ENCODE data around the gene DYNLT4. TPM values are rescaled to one million over a fixed set of nuclear protein-coding genes. Genes with fewer than 3 reads are reported as not detected.
"Not testable (repeated sequence)": the region's sequence is repeated elsewhere in the genome, so short reads cannot be mapped to it uniquely, and the experiment has no call there.

Gene DYNLT4
- total RNA-seq, 1 experiment from 2014 or later: not detected

- in situ Hi-C loops (cut with HindIII; ENCODE audit: low pct_unique_long_range_greater_than_20kb, low sequenced_read_pairs): no loop called here
- no peak for DNase-seq (ENCODE audit: low read depth, low spot score)
Measured at GRCh38 chr1:44802306-44803061, 4.7 kb downstream of the DYNLT4 start.

DNA sequence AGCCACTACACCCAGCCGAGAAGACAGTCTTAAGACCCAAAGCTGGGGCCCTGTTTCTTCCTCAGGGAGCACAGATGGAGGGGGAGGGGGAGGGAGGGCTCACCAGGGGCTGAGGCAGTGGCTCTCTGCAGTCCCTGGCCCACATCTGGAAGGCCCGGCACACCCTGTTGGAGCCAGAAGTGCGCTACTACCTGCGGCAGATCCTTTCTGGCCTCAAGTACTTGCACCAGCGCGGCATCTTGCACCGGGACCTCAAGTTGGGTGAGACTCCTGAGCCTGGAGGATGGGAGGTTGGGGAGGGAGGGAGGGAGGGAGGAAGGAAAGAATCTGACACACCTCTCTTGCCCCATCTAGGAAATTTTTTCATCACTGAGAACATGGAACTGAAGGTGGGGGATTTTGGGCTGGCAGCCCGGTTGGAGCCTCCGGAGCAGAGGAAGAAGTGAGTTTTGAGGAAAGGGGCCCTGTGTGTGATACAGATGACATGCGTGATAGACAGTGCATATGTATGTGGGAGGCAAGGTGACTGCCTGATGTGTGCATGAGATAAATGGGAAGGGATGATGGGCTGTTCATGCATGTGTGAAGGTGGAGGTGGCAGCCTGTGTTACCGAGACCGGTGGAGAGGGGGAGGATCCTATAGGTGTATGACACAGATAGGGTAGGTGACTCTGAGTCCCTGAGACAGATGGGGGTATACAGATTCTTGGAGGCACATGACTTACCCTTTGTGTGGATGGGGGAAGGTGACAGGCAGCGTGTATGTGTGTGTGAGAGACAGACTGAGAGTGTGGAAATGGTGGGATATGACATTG is 5.5 kb downstream of the DYNLT4 start:
- DNase-seq (ENCODE audit: low read depth, low spot score): no peak
- in situ Hi-C loops (cut with HindIII; ENCODE audit: low pct_unique_long_range_greater_than_20kb, low sequenced_read_pairs): no loop called here

DNA sequence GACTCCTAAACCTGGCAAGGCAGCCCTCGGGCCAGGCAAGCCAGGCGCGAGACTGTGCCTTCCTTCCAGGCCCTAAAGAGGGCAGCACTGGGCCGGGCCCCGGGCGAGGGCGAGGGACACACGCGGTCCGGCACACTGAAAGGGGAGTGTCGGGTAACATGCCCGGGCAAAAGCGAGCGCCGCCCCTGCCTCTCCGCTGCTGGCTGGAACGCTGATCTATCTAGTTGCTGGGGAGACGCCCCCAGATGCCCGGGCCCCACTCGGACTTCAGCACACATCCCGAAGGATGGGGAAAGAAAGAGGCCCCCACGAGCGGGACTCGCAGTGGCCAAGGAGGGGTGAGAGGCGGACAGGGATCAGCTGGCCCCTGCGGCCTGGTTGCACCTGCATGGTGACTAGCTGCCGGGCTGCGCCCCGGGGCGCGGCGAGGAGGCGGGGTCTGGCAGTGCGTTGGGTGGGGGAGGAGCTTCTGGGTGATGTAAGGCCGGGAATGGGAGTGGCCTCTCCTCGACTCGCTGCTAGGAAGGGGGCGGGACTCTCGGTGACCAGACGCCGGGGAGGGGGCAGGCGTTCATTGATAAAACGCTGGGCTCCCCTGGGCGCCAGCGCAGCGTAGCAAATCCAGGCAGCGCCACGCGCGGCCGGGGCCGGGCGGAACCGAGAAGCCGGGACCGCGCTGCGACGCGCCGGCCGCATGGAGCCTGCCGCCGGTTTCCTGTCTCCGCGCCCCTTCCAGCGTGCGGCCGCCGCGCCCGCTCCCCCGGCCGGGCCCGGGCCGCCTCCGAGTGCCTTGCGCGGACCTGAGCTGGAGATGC is 7.2 kb downstream of the DYNLT4 start, which contains the start of gene PLK3:
PLK3 (plus strand) TSS at position 608 of the 815 bp plus-strand sequence; CDS start at position 695, 87 bp downstream.
- in situ Hi-C loops (cut with HindIII; ENCODE audit: low pct_unique_long_range_greater_than_20kb, low sequenced_read_pairs): no loop called here
- peak; percentile 95 for DNase-seq (ENCODE audit: low read depth, low spot score)

- in situ Hi-C loops (cut with HindIII; ENCODE audit: low pct_unique_long_range_greater_than_20kb, low sequenced_read_pairs): no loop called here
- no peak for DNase-seq (ENCODE audit: low read depth, low spot score)
Measured at GRCh38 chr1:44798481-44799365, 8.4 kb downstream of the DYNLT4 start.

GRCh38 chr1:44797886-44798285 is 9.3 kb downstream of the DYNLT4 start:
- DNase-seq (ENCODE audit: low read depth, low spot score); in situ Hi-C loops (cut with HindIII; ENCODE audit: low pct_unique_long_range_greater_than_20kb, low sequenced_read_pairs): not testable (repeated sequence)

GRCh38 chr1:44792736-44793502 is 14.2 kb downstream of the DYNLT4 start:
- DNase-seq (ENCODE audit: low read depth, low spot score): no peak
- in situ Hi-C loops (cut with HindIII; ENCODE audit: low pct_unique_long_range_greater_than_20kb, low sequenced_read_pairs): no loop called here

GRCh38 chr1:44790968-44791801 is 16.0 kb downstream of the DYNLT4 start:
- in situ Hi-C loops (cut with HindIII; ENCODE audit: low pct_unique_long_range_greater_than_20kb, low sequenced_read_pairs): no loop called here
- DNase-seq (ENCODE audit: low read depth, low spot score): no peak

DNA sequence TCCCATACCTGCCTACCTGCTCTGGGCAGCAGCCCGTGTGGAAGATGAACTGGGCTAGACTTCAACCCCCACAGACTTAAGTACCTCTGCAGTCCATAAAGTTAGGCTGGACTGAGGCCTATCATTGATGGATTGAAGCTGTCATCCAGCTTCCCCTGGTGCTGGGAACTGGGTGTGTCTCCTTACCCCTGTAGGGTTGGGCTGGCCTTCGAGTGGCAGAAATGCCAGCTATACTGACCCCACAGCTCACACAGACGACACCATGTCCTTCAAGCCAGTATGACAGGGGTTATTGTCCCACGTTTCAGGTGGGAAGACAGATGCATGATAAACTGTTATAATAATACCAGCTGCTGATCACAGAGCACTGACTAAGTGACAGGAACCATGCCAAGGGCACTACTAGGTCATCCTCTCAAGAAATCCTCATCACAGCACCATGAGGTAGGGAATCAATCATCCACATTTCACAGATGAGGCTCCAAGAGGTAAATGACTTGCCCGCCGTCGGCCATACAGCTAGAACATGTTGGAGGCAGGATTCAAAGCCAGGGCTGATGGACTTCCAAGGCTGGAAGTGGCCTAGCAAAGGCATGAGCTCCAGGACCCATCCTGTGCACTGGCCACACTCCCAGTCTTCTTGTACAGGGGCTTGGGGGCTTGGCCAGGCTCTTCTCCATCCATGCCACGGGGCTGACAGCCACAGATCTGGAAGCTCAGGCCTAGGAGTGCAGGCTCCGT is 18.9 kb downstream of the DYNLT4 start, which contains the start of gene BEST4:
BEST4 (minus strand) TSS at position 51 of the 741 bp plus-strand sequence. CDS start 465 bp downstream, outside the sequence.
- in situ Hi-C loops (cut with HindIII; ENCODE audit: low pct_unique_long_range_greater_than_20kb, low sequenced_read_pairs): no loop called here

DNA sequence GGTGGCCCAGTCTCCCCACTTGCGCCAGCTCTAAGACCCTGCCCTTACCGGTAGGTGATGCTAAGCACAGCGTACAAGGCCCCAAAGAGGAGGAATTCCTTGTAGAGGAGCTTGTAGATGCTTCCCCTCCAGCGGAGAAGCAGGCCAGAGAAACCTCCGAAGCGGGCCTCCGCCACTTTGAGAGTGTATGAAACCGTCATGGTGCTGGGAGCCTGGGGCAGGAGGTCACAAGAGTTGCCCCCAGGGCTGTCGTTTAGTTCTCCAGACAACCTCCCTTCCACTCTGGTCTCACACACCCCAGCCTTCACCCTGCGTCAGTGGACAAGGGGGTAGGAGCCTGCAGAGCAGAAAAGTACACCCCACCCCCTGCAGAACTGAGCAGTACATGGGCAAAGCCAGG is 19.6 kb downstream of the DYNLT4 start:
- in situ Hi-C loops (cut with HindIII; ENCODE audit: low pct_unique_long_range_greater_than_20kb, low sequenced_read_pairs): no loop called here

More for the DNA sequence above, 18.9 kb downstream of the DYNLT4 start, which contains the start of gene BEST4:
- no peak for DNase-seq (ENCODE audit: low read depth, low spot score)

GRCh38 chr1:44786841-44787426 is 20.2 kb downstream of the DYNLT4 start:
- in situ Hi-C loops (cut with HindIII; ENCODE audit: low pct_unique_long_range_greater_than_20kb, low sequenced_read_pairs): no loop called here
- DNase-seq (ENCODE audit: low read depth, low spot score): no peak

More for the DNA sequence above, 19.6 kb downstream of the DYNLT4 start:
- DNase-seq (ENCODE audit: low read depth, low spot score): no peak

DNA sequence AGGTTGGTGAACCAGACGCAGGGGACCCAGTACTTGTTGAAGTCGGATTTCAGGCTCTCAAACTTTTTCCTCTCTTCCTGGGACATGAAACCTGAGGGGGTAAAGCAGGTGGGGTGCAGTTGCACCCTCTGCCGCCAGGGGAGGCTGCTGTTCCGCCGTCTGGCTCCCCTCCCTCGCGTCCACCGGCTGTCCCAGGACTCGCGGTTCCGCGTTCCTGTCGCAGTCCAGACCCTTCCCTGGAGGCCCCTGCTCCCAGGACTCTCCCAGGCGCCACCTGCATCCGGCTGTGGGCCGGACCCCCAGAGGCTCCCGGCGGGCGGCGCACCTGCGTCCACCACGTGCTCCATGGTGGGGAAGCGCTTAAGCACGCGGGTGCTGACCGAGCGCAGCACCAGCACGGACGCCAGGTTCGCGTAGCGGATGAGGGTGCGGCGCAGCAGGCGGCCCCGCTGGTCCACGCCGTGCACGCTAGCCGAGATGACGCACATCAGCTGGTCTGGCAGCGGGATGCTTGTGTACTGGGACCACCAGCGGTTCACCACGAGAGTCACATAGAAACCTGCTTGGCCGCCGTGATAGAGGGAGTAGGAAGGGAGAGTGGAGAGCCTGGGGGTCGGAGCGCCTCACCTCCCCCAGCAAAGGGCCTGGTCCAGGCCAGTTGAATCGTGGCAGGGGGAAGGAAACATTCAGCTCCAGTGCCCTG is 20.9 kb downstream of the DYNLT4 start:
- in situ Hi-C loops (cut with HindIII; ENCODE audit: low pct_unique_long_range_greater_than_20kb, low sequenced_read_pairs): no loop called here
- peak; percentile 39 for DNase-seq (ENCODE audit: low read depth, low spot score)

- in situ Hi-C loops (cut with HindIII; ENCODE audit: low pct_unique_long_range_greater_than_20kb, low sequenced_read_pairs): no loop called here
- DNase-seq (ENCODE audit: low read depth, low spot score): no peak
Measured at GRCh38 chr1:44785501-44786137, 21.5 kb downstream of the DYNLT4 start.

GRCh38 chr1:44785029-44785380 is 22.1 kb downstream of the DYNLT4 start:
- in situ Hi-C loops (cut with HindIII; ENCODE audit: low pct_unique_long_range_greater_than_20kb, low sequenced_read_pairs): no loop called here
- DNase-seq (ENCODE audit: low read depth, low spot score): no peak
